Left ventricle myocardium superior (tissue), 1 donor: Measurements from ENCODE around the gene ASB11. TPM values are rescaled to one million over a fixed set of nuclear protein-coding genes. Genes with fewer than 3 reads are reported as not detected.
A peak's percentile ranks its signal among the peaks of the same experiment; 100 is the strongest.

Source experiments
- ATAC-seq: fragments of 200-7000 bp; cut with Tn5 transposase; one replicate; pipeline ENCODE4 v1.9.1; 2020; ENCODE audit warnings: mild to moderate bottlenecking, moderate library complexity
- DNase-seq: peaks from one replicate; pipeline ENCODE4 v3.0.0-alpha.2; 2020
- intact Hi-C: fragments of 100-400 bp; cut with micrococcal nuclease; formaldehyde crosslinking; loops from one replicate; pipeline ENCODE4 v1.11.0; 2022
- long read RNA-seq: library from polyadenylated mRNA; unstranded; transcript quantifications from one replicate; pipeline ENCODE4 v2.0.0, GENCODE V29; 2021
- total RNA-seq: library from RNA; stranded (reverse); fragmentation: NEBNext Ultra II Directional; extraction: Animal tissue kit (Norgen Biotek cat#: 25700); gene quantifications from one replicate; pipeline ENCODE4 v1.2.1, GENCODE V29; 2021
- donor health status: DM: no; HTN: yes; CAD: no; lungs with severe emphysema.

ASB11 gene
- total RNA-seq = 98.2 TPM
- long read RNA-seq, transcript ASB11-203 (7 exons, 1,484 nt) = major isoform, 8 of 14 reads
- long read RNA-seq, partial matches to known transcripts = 1 of 14 reads
- long read RNA-seq, other reads (novel, unspliced or antisense) = 3 of 14 reads

DNA sequence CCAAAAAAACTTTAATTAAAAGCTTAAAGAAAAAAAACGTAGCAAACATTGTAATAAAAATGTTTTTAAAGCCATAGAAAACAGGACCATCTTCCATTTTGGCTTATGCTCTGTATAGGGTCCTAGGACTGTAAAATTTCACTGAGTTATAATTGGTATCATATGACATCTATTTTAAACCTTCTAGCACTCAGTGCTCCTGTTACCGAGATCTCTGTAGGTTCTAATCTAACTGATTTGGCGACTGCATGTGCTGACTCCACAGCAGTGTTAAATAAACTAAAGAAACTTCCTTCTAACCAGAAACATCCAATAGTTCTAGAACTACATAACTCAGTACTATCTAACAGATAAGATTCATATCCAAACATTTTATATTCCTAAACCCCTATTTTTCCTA lies at the start of gene ASB11:
ASB11 (minus strand) TSS at position 132 of the 400 bp plus-strand sequence; CDS start at position 97, 35 bp downstream.
- no peak for DNase-seq
- peak; percentile 75 for ATAC-seq
- intact Hi-C loops = no loop called here

- peak; percentile 37 for ATAC-seq
- no peak for DNase-seq
- intact Hi-C loops = loop anchor here (10.0 kb wide), 1 partner anchor 85 kb away; no protein-coding TSS in a partner anchor
Observed at GRCh38 chrX:15359701-15360100, 44.3 kb upstream of the ASB11 start.

GRCh38 chrX:15358533-15358932 lies 43.1 kb upstream of the ASB11 start:
- DNase-seq (no peak), ATAC-seq (no peak)
- intact Hi-C loops = loop anchor here (10.0 kb wide), 1 partner anchor 86 kb away; no protein-coding TSS in a partner anchor

GRCh38 chrX:15356444-15356843 lies 41.0 kb upstream of the ASB11 start:
- peak; percentile 68 for ATAC-seq
- intact Hi-C loops = loop anchor here (10.0 kb wide), 1 partner anchor 88 kb away; no protein-coding TSS in a partner anchor

DNA sequence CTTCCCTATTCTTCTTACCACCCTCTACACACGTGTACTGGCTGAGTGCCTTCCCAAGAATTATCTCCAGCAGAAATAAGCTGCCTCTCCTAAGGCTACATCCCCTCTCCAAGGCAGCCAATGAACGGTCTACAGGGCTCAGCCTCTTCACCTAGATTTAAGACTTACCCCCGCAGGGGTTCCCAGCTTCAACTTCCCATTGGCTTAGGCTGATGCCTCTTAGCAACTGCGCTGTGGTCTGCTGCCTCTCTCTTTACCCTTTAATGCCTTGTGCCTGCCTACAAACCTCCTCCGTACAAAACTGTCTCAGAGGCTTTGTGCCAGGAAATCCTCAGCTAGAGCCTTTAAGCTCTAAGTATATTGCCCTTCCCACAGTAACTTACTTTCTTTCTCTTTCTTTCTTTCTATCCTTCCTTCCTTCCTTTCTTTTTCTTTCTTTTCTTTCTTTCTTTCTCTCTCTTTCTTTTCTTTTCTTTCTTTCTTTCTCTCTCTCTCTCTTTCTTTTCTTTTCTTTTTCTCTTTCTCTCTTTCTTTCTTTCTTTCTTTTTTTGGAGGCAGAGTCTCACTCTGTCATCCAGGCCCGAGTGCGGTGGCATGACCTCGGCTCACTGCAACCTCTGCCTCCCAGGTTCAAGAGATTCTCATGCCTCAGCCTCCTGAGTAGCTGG lies 35.0 kb upstream of the ASB11 start:
- DNase-seq (no peak), ATAC-seq (no peak)
- intact Hi-C loops = loop anchor here (10.0 kb wide), 1 partner anchor 94 kb away; no protein-coding TSS in a partner anchor

More at GRCh38 chrX:15356444-15356843, 41.0 kb upstream of the ASB11 start:
- DNase-seq = no peak

DNA sequence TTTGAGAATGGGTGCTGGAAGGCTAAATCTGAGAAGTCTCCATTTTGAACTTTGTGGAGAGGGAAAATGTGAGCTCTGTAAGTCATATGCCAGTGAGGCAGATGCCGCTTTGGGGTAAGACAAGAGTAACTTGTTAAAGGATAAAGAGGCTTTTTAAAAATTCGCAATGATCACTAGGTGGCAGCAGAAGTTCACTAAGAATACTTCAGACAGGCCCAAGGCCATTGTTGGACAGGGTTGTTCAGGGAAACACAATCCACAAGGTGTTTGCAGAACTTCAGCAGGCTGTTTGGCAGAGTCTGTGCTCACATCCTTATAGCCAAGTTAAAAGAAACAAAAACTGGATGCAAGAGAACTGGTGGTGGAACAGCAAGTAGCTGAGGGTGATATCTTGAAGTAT lies 33.6 kb upstream of the ASB11 start:
- ATAC-seq (peak; percentile 92), DNase-seq (no peak)
- intact Hi-C loops = loop anchor here (5.0 kb wide), 1 partner anchor 118 kb away; no protein-coding TSS in a partner anchor

DNA sequence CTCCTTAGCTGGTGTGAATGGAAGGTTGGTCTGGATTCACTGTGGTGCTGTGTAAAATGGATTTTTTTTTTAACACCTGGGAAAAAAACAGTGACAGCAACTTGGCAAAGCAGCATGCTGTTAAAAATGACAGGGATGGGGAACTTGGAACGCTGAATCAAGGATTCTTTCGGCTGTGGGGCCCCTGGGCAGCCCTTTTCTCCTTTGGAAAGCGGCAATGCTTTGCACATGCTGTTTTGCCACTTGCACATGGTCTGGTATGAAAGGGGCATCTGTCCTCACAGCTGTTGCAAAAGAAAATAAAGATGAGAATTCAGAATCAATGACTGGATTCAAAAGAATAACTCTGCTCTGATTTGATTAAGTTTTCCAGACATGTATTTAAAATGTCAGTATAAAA lies 30.5 kb upstream of the ASB11 start:
- intact Hi-C loops = loop anchor here (5.0 kb wide), 1 partner anchor 121 kb away; no protein-coding TSS in a partner anchor
- DNase-seq = no peak
- ATAC-seq = no peak

GRCh38 chrX:15344106-15344505 lies 28.7 kb upstream of the ASB11 start:
- ATAC-seq = no peak
- DNase-seq = no peak
- intact Hi-C loops = no loop called here

DNA sequence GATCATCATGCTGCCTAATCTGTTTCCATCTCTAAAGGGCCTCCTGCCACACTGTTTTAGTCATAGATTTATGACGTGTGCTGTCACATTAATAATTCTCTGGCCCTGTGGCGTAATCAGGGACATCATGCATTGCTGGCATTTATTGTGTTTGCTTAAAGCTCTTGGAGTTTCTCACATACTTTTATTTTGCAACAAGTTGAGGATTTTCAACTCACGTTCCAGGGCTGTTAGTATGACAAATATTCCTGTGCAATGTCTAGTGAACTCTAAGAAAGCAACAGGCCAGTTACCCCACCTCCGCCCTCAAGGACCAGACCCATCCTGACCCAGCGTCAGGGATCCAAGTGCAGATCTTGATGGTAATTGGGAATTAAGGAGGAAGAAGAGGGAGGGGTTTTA lies 27.6 kb upstream of the ASB11 start:
- no peak for DNase-seq
- no peak for ATAC-seq
- intact Hi-C loops = no loop called here

DNA sequence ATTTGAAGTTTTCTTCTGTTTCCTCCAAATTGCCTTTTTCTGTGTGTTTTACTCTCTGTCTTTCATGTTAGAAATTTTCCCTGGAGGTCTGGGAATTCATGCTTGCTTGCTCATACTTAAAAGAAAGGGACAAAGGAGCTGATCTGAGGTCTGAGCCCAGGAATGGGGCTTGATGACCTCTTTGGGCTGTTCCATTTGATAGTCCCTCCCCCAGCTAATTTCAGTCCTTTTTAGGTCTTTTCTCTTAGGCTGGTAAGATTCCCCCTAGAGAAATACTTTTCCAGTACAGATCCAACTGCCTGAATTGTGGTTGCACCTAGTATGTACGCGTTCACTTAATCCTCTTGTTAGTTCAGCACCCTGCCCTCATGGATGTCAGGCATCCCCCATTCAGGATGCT lies 25.4 kb upstream of the ASB11 start:
- intact Hi-C loops = no loop called here
- ATAC-seq (no peak), DNase-seq (no peak)

DNA sequence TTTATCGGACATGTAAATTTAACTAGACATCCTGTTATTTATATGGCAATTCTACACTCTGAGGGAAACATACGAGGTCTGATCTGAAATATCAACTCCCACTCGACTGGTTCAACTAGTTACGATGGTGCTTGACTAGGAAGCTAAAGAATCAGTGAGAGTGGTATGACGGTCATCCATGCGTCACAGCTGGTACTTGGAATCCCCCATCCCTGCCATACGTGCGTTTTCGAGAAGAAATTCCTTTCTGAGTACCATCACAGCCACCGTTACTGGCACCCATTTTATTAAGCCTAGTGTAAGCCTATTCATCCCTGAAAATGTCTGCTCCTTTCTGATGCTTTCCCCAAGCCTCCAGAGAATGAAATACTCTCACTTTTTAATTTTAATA lies 20.6 kb upstream of the ASB11 start:
- intact Hi-C loops = no loop called here
- ATAC-seq = no peak

DNA sequence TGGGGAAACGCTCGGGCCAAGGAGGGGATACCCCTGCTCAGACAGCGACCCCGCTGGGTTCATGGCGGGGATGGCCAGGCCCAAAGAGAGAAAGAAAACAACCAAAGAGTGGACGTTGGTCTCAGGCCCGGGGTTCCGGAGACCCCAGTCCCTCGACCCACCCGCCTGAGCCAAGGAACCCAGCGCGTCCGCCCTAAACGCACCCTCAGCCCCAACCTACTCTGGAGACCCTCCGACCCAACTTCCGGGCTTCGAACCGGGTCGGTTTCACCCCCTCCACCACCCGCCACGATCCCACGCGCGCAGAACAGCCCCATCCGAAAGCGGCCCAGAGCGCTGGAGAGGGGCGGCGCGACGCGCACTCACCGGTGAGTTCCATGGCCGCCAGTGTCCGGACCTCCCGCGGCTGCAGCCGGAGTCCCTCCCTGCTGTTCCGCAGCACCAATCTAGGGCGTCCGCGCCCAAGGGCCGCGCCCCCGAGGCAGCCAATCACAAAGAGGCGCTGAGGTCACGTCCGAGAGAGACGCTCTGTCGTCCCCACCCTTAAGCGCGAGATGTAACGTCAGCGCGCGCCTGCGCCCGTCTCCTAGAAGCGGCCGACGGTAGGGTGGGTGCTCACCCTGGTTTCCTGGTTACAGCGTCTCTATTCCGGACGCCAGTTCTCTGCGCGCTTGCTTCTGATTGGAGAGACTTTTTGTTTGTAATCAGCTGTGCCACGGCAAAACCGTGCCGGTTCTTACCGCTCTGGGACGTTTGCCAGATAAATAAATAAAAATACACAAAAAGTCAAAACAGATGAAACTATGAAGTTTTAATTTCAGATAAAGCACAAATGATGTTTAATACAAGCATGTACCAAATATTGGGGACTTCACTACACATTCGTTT lies 19.9 kb upstream of the ASB11 start, which contains the start of gene PIGA:
PIGA (minus strand) TSS at position 389 of the 888 bp plus-strand sequence. CDS start 3,593 bp downstream, outside the sequence.
- peak; percentile 96 for DNase-seq
- ATAC-seq = peak; percentile 99
- intact Hi-C loops = no loop called here

More for the DNA sequence above, 20.6 kb upstream of the ASB11 start:
- no peak for DNase-seq

- intact Hi-C loops = no loop called here
- ATAC-seq (no peak), DNase-seq (no peak)
Observed at GRCh38 chrX:15334561-15334960, 19.1 kb upstream of the ASB11 start.

GRCh38 chrX:15328821-15329220 lies 13.4 kb upstream of the ASB11 start:
- DNase-seq (no peak), ATAC-seq (no peak)
- intact Hi-C loops = no loop called here

DNA sequence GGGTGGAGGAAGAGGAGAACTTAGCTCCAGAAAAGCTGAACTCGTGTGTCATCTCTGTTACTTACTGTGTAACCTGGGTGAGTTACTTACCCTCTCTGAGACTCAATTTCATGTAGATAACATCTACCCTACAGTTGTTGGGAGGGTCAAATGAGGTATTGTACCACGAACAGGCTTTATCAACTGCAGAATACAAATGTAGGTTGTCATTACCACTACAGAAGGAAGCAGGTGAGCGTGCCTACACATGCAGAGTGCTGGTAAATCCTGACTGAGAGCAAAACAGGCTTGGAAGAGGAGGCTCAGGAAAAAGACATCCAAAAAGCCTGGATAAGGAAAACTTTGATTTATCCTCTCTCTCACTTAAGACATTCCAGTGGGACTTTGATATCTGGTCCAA lies 12.7 kb upstream of the ASB11 start:
- ATAC-seq = no peak
- DNase-seq = no peak
- intact Hi-C loops = no loop called here

GRCh38 chrX:15322472-15322871 lies 7.0 kb upstream of the ASB11 start:
- ATAC-seq = no peak
- intact Hi-C loops = no loop called here
- DNase-seq = no peak

DNA sequence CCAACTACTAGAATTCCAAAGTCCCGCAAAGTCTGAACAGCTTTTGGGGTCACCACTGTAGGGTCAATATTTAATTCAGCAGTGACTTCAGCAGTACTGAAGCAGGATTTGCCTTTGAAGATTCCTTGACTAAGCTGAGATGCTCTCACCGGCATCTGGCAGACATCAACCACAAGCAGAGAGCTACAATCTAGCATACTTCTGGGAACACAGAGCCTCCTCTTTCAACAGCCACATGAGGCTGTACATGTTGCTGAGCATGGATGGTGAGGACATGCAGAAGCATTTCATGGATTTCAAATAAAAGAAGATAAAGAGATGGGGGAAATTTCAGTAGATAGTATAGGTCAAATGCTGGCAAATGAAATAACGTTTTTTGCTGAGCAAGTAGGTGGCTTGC lies 6.6 kb upstream of the ASB11 start:
- intact Hi-C loops = no loop called here
- no peak for DNase-seq
- ATAC-seq = peak; percentile 27

DNA sequence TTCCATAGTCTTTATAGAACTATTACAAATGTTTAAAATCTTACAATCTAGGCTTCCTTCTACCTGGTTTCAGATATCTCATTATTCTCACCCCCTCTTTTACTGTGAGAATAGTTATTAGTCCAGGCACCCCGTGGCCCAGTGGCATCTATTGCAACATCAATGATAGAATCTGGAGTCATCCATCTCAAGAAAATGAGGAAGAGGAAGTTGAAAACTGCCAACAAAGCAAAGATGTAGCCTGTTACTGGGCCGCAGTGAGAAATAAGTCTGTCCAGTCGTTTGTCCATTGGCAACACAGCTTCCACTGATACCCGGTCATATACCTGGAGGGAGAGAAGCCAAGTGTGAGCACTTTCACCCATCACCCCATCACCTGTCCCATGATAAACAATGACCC lies 6.0 kb upstream of the ASB11 start:
- DNase-seq = no peak
- intact Hi-C loops = no loop called here

DNA sequence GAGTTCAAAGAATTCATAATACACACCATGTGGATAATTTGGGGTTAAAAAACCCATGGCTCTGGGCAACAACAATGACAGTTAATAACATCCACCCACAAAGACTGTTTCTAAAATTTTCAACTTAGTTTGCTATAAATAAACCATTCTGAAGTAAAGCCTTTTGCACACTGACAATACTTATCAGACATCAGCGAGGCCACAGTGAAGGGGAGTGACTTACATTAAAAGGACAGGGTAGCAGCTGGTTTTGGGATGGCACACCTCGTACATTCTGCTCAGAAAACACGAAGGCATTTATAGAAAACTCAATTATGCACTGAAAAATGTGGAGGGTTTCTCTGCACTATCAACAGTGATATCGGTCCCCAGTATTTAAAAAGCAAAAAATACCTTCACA lies 4.9 kb upstream of the ASB11 start:
- peak; percentile 56 for ATAC-seq
- intact Hi-C loops = no loop called here
- no peak for DNase-seq

More for the DNA sequence above, 6.0 kb upstream of the ASB11 start:
- peak; percentile 18 for ATAC-seq

DNA sequence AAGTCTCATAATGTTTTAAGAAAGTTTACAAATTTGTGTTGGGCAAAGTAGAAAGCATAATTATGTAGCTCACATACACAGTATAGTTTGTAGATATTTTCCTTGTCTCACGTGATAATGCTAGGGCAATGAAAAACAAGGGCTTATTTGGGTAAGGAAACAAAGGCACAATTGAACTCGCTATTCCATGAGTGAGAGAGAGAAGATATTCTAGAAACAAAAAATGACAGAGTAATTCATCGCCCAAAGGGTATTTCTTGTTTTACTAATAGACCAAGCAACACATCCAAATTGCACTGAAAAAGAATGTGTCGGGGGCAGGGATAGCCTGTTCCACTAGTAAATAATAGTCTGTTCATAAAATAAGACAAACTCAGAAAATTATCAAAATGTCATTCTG lies 3.6 kb upstream of the ASB11 start:
- DNase-seq = no peak
- no peak for ATAC-seq
- intact Hi-C loops = no loop called here
